Neural cell (in vitro differentiated cells): ENCODE results near the gene MAP4K4. TPM values are rescaled to one million over a fixed set of nuclear protein-coding genes. Genes with fewer than 3 reads are reported as not detected.

Source experiments
- H2AFZ ChIP-seq: fragments of 200-600, 300-800 bp; sonication (generic), shearing (Covaris generic); 2 replicates; pipeline ENCODE4 v1.6.0; 2014; ENCODE audit warnings: low read depth, mild to moderate bottlenecking, antibody characterized with exemption, low read length, moderate library complexity
- H3F3A ChIP-seq: fragments of 200-600 bp; shearing (Covaris generic); 2 replicates; pipeline ENCODE4 v1.6.1; 2016; ENCODE audit warnings: mild to moderate bottlenecking, moderate library complexity, mixed read lengths, antibody characterized with exemption, low read length; ENCODE audit not compliant: insufficient read depth, poor library complexity, severe bottlenecking
- H3K27ac ChIP-seq: fragments of 200-600, 300-800 bp; sonication (generic), shearing (Covaris generic); 2 replicates; pipeline ENCODE4 v1.5.1; 2014; ENCODE audit warnings: mild to moderate bottlenecking, low read length, moderate library complexity
- H3K27me3 ChIP-seq: fragments of 300-800, 200-600 bp; sonication (generic), shearing (Covaris generic); 2 replicates; pipeline ENCODE4 v1.6.0; 2014; ENCODE audit warnings: mild to moderate bottlenecking, low read depth, low read length, moderate library complexity; ENCODE audit not compliant: insufficient read depth
- H3K36me3 ChIP-seq: fragments of 300-800, 200-600 bp; sonication (generic), shearing (Covaris generic); 2 replicates; pipeline ENCODE4 v1.5.1; 2014; ENCODE audit warnings: mild to moderate bottlenecking, antibody characterized with exemption, low read length, moderate library complexity; ENCODE audit not compliant: insufficient read depth
- H3K4me2 ChIP-seq: fragments of 300-800, 200-600 bp; sonication (generic), shearing (Covaris generic); 2 replicates; pipeline ENCODE4 v1.6.0; 2014; ENCODE audit warnings: mild to moderate bottlenecking, low read length
- H3K4me3 ChIP-seq: fragments of 300-800, 200-600 bp; sonication (generic), shearing (Covaris generic); 2 replicates; pipeline ENCODE4 v1.5.1; 2014; ENCODE audit warnings: mild to moderate bottlenecking, low read length, moderate library complexity
- H3K79me2 ChIP-seq: fragments of 200-600 bp; shearing (Covaris generic); replicated peaks from 2 replicates; pipeline ENCODE4 v1.6.0; 2014; ENCODE audit warnings: mild to moderate bottlenecking, low read length, moderate library complexity; ENCODE audit not compliant: insufficient read depth
- H3K9ac ChIP-seq: fragments of 300-800, 200-600 bp; sonication (generic), shearing (Covaris generic); 2 replicates; pipeline ENCODE4 v1.6.1; 2016; ENCODE audit warnings: mild to moderate bottlenecking, low read length, mixed read lengths
- H3K9me2 ChIP-seq: fragments of 200-600 bp; shearing (Covaris generic); 2 replicates; pipeline ENCODE4 v1.6.1; 2016; ENCODE audit warnings: mild to moderate bottlenecking, low read length, mixed read lengths; ENCODE audit not compliant: insufficient read depth
- H3K9me3 ChIP-seq: fragments of 200-600, 300-800 bp; sonication (generic), shearing (Covaris generic); 2 replicates; pipeline ENCODE4 v1.6.1; 2016; ENCODE audit warnings: mild to moderate bottlenecking, mixed run types, low read length, moderate library complexity, mixed read lengths
- H4K20me1 ChIP-seq: fragments of 200-600 bp; shearing (Covaris generic); 2 replicates; pipeline ENCODE4 v1.6.1; 2016; ENCODE audit warnings: mild to moderate bottlenecking, mixed run types; ENCODE audit not compliant: insufficient read depth
- CTCF ChIP-seq: fragments of 450-650 bp; IDR thresholded peaks from 2 replicates; pipeline ENCODE4 v1.5.1; 2014; ENCODE audit warnings: antibody characterized with exemption, mild to moderate bottlenecking, moderate library complexity; ENCODE audit not compliant: poor library complexity, severe bottlenecking
- EP300 ChIP-seq: fragments of 450-650 bp; conservative IDR thresholded peaks from 2 replicates; pipeline ENCODE4 v1.6.1; 2014; ENCODE audit warnings: antibody characterized with exemption, mild to moderate bottlenecking, moderate library complexity; ENCODE audit not compliant: poor library complexity, severe bottlenecking
- EZH2 ChIP-seq: fragments of 200-600, 300-800 bp; shearing (Covaris generic), sonication (generic); IDR thresholded peaks from 2 replicates; pipeline ENCODE4 v1.6.1; 2014; ENCODE audit warnings: antibody characterized with exemption, low read length, borderline replicate concordance, mild to moderate bottlenecking; ENCODE audit not compliant: insufficient read depth, poor library complexity, severe bottlenecking
- MXI1 ChIP-seq: fragments of 450-650 bp; conservative IDR thresholded peaks from 2 replicates; pipeline ENCODE4 v1.6.1; 2014; ENCODE audit warnings: antibody characterized with exemption, mild to moderate bottlenecking; ENCODE audit not compliant: poor library complexity, severe bottlenecking
- POLR2AphosphoS5 ChIP-seq: IDR thresholded peaks from 2 replicates; pipeline ENCODE4 v1.6.1; 2012
- RAD21 ChIP-seq: fragments of 450-650 bp; conservative IDR thresholded peaks from 2 replicates; pipeline ENCODE4 v1.6.1; 2014; ENCODE audit warnings: antibody characterized with exemption, mild to moderate bottlenecking, moderate library complexity
- REST ChIP-seq: IDR thresholded peaks from 2 replicates; pipeline ENCODE4 v1.6.1; 2012; ENCODE audit warnings: borderline replicate concordance
- SMC3 ChIP-seq: fragments of 450-650 bp; conservative IDR thresholded peaks from 2 replicates; pipeline ENCODE4 v1.6.1; 2014; ENCODE audit warnings: antibody characterized with exemption, mild to moderate bottlenecking, moderate library complexity; ENCODE audit not compliant: poor library complexity
- TAF1 ChIP-seq: IDR thresholded peaks from 2 replicates; pipeline ENCODE4 v1.6.1; 2012; ENCODE audit warnings: low read depth
- polyA plus RNA-seq: library from polyadenylated mRNA; depleted of rRNA; stranded (reverse); fragments of >200 nt; gene quantifications from 2 replicates; pipeline ENCODE4 v1.2.3, GENCODE V29; 2014

Gene MAP4K4
- polyA plus RNA-seq, 1 donor from 2014 or later, result 125 TPM

- Histone ChIP-seq H3K9me2 (no peaks in the 10 kb centered on the region), H3K9ac (no peak overlapping the region), H3K27me3 (no peaks in the 10 kb centered on the region), H3K36me3 (no peaks in the 10 kb centered on the region), H2AFZ (no peak overlapping the region), H3F3A (no peaks in the 10 kb centered on the region), H3K4me2 (no peak overlapping the region), H3K27ac (no peak overlapping the region), H3K79me2 (peaks cover 96% of the 10 kb centered on the region), H3K9me3 (no peaks in the 10 kb centered on the region), H3K4me3 (no peak overlapping the region), H4K20me1 (peaks cover 25% of the 10 kb centered on the region)
- TF ChIP-seq CTCF (no peak), EZH2 (no peak), MXI1 (no peak), RAD21 (no peak), POLR2AphosphoS5 (no peak), TAF1 (no peak), REST (no peak), SMC3 (no peak), EP300 (no peak)
Measured at GRCh38 chr2:101815739-101816391, 118.4 kb downstream of the MAP4K4 start.

- Histone ChIP-seq H3K79me2 (peaks cover 99% of the 10 kb centered on the region), H3F3A (no peaks in the 10 kb centered on the region), H3K27ac (no peak overlapping the region), H2AFZ (no peak overlapping the region), H3K27me3 (no peaks in the 10 kb centered on the region), H3K9ac (no peak overlapping the region), H3K9me3 (no peaks in the 10 kb centered on the region), H3K9me2 (no peaks in the 10 kb centered on the region), H3K4me3 (no peak overlapping the region), H3K36me3 (no peaks in the 10 kb centered on the region), H4K20me1 (peaks cover 27% of the 10 kb centered on the region), H3K4me2 (no peak overlapping the region)
- TF ChIP-seq REST, result no peak
- no peak for TF ChIP-seq POLR2AphosphoS5
- TF ChIP-seq EP300, result no peak
- TF ChIP-seq MXI1, result no peak
- no peak for TF ChIP-seq SMC3
Measured at GRCh38 chr2:101816598-101816997, 119.1 kb downstream of the MAP4K4 start.
